ENCODE results near the gene GBF1.

The GBF1 gene

DNA sequence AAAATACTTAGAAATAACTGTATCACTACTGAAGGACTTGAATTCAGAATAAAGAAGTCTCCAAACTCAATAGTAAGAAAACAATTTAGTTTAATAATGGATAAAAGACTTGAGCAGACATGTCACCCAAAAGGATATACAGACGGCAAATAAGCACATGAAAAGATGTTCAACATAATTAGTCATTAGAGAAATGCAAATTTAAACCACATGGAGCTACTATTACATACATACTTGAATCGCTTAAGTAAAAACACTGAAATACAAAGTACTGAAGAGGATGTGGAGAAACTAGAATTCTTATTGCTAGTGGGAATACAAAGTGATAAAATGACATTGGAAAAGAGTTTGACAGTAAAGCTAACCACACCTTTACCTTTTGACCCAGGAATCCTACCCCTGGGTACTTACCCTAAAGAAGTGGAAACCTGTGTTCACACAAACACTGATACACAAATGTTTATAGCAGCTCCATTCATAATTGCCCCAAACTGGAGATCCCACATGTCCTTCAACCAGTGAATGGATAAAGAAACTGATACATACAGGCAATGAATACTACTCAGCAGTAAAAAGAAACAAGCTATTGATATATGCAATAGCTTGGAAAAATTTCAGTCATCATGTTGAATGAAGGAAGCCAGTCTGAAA lies 95.8 kb downstream of the GBF1 start:
- TF ChIP-seq CTCF (IDR thresholded peaks at IDR 0.05; ENCODE audit: borderline replicate concordance, insufficient read depth, low read depth, low read length): no peak

DNA sequence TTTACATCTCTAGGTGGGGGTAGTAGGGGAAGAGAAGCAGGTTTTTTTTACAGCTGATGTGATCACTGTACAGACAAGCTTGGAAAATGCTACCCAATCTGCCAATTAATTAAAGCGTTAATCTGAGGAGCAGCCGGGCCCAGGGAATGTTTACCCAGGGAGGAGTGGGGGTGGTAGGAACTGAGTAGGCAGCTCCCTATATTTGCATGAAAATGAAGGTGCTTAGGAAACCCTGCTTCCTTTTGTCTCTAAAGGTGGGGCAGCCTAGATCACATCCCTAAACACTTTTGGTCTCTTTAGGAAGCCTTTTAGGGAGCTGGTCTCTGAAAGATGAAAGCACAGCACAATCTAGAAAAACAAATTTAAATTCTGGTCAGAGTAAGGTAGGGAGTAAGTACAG lies 97.1 kb downstream of the GBF1 start:
- H3K4me3 ChIP-seq (ENCODE audit: low read depth, low read length): no peak overlapping the region
- no peak for TF ChIP-seq CTCF (IDR thresholded peaks at IDR 0.05; ENCODE audit: borderline replicate concordance, insufficient read depth, low read depth, low read length)

More for the DNA sequence above, 95.8 kb downstream of the GBF1 start:
- H3K4me3 ChIP-seq (ENCODE audit: low read depth, low read length): no peak overlapping the region

DNA sequence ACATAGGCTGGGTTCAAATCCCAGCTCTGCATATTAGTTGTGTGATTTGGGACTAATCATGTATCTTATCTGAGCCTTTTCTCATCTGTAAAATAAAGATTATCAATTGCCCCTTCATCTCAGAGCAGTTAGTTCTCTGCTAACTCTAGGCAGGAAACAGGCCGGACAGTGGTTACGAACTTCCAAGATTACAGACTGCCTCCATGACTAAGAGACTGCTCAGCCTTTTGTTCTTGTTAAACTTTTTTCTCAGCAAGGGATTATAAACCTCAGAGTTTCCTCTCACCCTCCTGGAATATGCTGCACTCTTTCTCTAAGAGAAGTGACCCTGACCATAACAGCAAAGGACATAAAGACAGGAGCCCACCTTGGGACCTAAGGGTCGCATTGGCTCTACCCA lies 97.6 kb downstream of the GBF1 start:
- TF ChIP-seq CTCF (IDR thresholded peaks at IDR 0.05; ENCODE audit: borderline replicate concordance, insufficient read depth, low read depth, low read length): no peak

DNA sequence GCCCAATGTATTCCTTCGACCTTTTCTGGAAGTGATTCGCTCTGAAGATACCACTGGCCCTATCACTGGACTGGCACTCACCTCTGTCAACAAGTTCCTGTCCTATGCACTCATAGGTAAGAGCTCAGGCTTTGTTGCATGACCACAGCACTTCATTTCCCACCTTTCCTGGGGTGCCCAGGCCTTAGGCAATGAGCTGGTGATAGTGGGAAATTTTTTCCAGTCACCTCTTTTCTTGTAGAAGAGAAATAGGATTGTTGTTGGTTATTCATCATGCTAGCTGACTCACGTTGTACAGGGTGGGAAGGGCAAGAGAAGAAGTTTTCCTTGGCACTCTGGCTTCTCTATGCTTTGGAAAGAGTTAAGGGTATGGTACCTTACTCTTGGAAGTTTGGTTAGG lies 98.7 kb downstream of the GBF1 start:
- H3K4me3 ChIP-seq (ENCODE audit: low read depth, low read length): no peak overlapping the region
- no peak for TF ChIP-seq CTCF (IDR thresholded peaks at IDR 0.05; ENCODE audit: borderline replicate concordance, insufficient read depth, low read depth, low read length)

More for the DNA sequence above, 97.6 kb downstream of the GBF1 start:
- H3K4me3 ChIP-seq (ENCODE audit: low read depth, low read length): no peak overlapping the region

DNA sequence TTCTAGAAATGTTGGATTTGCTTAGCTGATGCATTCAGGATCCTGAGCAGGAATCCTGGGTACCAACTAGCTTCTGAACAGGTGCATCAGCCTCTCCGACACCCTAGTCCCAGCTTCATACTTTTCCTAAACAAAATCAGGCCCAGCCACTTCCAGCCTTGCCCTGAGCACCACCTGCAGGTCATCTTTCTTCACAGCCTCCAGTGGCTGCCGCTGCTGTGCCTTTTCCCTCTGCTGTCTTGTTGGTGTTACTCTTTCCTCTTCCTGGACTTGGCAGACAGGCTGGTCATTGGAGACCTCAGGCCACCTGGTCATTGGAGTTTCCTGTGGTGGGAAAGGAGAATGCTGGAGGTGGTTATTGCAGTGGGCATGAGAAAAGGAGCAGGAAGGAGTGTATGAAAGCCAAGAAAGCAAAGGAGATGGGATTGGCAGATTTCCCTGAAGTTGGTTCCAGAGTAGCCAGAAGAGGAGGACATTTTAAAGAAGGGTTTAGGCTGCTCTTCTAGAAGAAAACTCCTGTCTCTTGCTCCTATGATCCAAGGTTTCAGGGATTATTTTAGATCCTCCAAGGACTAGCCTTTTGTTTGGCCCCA lies 102.0 kb downstream of the GBF1 start:
- TF ChIP-seq CTCF (IDR thresholded peaks at IDR 0.05; ENCODE audit: borderline replicate concordance, insufficient read depth, low read depth, low read length): peak; percentile 39; the same call in 1 of the 2 replicates
- no peak overlapping the region for H3K4me3 ChIP-seq (ENCODE audit: low read depth, low read length)

DNA sequence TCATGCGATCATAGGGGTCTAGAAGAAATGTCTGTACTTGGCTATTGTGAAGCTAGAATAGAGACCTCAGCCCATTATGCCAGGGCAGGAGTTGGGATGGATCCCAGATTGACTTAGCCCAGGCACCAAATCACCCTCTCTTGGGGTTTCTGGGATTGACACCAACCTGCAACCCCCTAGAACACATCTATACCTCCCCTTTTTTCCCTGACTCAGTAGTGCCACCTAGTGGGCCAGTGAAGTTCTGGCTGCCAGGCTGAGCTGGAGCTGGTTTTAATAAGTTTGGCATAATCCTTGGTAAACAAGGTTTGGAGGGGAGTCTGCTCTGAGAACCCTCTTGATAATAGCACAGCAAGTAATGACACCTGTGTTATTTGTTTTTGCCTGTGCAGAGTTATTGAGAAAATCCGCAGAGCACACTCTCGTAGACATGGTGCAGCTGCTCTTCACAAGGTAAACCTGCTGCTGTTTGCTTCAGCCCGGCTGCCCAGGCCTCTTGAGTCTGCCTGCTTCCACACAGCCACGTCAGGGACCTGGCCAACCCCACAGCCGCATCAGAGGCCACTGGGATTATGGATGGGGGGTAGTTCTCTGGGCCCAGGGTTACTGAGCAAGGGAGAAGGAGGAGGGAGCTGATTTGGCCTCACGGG lies 106.9 kb downstream of the GBF1 start:
- TF ChIP-seq CTCF (IDR thresholded peaks at IDR 0.05; ENCODE audit: borderline replicate concordance, insufficient read depth, low read depth, low read length): peak; percentile 85
- no peak overlapping the region for H3K4me3 ChIP-seq (ENCODE audit: low read depth, low read length)

GRCh38 chr10:102354451-102354850 lies 109.1 kb downstream of the GBF1 start:
- no peak overlapping the region for H3K4me3 ChIP-seq (ENCODE audit: low read depth, low read length)
- TF ChIP-seq CTCF (IDR thresholded peaks at IDR 0.05; ENCODE audit: borderline replicate concordance, insufficient read depth, low read depth, low read length): no peak

Measured in GM12875 (cell line).